Stimulated activated CD4-positive, alpha-beta T cell treated with anti-CD3 and anti-CD28 coated beads, TNF-alpha, amount 100 ng/mL, for 4 hours (primary cell): Measurements from ENCODE around the gene RFX2.

Experiments
- DNase-seq, 3 experiments: peaks; one replicate each; pipeline ENCODE4 v3.0.0-alpha.2; 2020; ENCODE audit warnings: low read depth in 3 of 3

RFX2 gene

DNA sequence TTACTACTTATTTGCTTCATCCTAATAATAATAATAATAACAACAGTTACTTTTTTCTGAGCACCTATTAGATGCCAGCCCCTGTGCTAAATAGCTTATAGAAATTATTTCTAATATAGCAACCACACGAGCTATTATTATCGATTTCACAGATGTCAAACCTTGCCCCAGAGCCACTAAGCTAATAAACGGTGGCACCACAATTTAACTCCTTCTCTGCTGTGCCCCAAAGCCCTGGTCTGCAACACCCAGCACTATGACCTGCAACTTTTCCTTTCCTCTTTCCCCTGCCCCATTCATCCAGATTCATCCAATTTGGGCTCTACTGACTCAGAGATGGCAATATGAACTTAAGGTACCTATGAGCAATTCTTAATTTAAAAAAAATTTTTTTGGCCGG lies 6.4 kb downstream of the RFX2 start:
- no peak for DNase-seq

DNA sequence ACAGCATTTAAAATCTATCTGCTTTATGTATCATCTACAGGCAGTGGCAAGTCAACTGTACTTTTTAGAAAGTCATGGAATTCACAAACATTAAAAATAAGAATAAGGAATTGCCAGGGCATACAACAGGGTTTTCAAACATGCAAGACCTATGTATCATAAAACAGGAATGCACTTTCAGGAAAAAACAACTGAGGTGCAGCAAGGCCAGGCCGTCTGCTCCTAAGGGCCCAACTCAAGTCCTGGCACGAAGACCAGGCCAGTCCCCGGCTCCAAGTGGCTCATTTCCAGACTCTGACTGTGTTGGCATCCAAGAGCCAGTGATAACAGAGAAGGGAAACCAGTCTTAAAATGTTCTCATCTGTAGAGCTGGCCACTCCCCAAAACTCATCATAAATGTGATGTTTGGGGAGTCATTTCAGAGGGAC lies 7.1 kb downstream of the RFX2 start:
- DNase-seq: no peak

DNA sequence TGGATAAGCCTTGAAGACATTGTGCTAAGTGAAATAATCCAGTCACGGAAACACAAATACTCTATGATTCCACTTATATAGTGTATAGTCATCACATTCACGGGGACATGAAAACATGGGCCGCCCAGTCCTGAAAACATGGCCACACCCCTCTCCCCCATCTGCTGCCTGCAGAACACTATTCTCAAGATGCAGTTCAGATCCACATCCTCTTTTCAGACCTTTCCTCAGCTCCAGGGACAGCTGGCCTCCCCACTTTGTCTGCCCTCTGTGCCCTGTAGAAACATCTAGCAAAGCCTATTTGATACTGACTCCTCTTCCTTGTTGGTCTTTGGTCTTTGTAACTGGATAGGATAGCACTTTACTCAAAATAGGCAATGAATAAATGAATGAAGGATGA lies 8.3 kb downstream of the RFX2 start:
- no peak for DNase-seq

GRCh38 chr19:6101291-6101825 lies 8.9 kb downstream of the RFX2 start:
- DNase-seq: no peak

- DNase-seq: peak in 1 of 3 experiments; percentile 19
Observed at GRCh38 chr19:6100284-6100915, 9.9 kb downstream of the RFX2 start.

- no peak for DNase-seq
Observed at GRCh38 chr19:6099599-6099998, 10.7 kb downstream of the RFX2 start.

GRCh38 chr19:6099033-6099432 lies 11.3 kb downstream of the RFX2 start:
- no peak for DNase-seq

- no peak for DNase-seq
Observed at GRCh38 chr19:6098574-6098973, 11.7 kb downstream of the RFX2 start.

DNA sequence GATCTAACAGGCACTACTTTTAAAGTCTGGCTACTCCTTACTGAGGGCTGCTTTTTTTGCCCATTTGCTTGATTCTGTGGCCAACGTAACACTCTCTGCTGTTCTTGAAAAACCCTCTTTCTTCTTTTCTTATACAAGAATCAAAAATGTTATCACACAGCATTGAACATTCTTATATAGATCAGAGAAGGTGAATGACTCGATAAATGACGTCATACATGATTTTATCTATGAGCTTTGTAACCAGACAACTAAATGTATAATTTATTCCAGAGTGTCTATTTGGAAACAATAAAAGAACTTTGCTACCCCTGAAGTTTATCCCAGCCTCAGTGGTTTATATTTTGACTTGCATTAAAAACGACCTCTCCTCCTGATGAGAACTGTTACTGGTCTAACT lies 12.4 kb downstream of the RFX2 start:
- DNase-seq: no peak

- no peak for DNase-seq
Observed at GRCh38 chr19:6095760-6096159, 14.5 kb downstream of the RFX2 start.

DNA sequence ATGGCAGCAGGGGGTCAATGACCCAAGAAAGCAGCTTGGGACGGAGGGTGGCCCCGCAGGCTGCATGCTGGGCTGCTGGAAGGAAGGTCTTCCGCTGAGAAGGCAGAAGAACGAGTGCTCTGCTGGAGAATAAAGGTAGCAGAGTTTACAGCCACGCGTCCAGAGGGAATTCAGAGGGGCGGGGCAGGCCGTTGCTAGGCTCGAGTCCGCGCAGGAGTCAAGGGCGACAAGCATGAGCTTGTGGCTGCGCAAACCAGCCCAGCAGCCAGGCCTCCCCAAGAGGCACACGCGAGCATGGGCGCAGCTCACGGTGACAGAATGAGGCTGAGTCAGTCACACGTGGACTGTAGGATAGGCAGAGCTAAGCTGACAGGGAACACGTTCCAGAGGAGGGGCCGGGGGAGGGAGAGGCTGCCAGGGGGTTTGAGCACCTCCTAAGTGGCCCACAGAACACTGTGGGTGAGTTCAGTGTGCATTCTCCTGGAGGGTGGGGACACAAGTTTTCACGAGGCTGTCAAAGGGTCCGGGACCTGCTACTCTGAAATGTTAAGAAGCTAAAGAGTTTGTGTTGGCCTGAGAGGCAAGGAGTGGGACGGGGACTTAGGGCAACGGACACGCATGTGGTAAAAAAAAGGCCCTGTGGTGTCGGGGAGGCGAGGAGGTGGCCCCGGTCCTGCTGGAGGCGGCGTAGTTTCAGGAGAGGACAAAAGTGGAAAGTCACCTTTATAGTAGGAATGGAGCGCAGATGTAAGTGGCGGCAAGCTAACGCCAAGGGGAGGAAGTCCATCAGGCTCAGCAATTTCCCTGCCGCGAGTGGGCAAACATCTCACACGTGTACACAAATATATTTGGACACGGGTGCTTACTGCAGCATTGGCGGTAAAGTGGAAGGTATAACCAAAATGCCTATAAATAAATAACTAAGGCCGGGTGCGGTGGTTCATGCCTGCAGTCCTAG lies 17.7 kb downstream of the RFX2 start:
- DNase-seq: no peak

DNA sequence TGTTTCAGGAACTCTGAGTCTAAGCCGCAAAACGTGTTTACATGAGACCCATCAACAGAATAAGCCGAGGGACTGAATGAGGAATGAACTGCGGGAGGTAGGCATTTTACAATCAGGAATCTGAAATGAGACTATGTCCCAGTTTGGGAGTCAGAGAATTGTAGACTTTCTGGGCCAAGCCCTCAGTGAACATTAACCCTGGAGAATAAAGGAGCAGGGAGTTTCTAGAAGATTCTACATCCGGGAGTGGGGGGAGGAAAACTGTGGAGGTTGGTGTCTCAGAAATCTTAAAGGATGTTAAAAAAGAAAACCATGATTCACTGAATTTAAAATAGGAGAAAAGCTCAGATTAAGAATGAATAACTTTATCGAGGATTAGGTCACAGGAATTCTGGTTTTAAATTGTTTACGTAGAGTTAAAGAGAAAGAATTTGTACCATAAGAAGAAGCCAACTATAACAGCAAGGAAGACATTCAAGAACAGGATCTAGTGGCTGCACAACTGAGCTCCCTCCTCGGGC lies 18.5 kb downstream of the RFX2 start:
- DNase-seq: no peak

- DNase-seq: no peak
Observed at GRCh38 chr19:6090634-6091033, 19.7 kb downstream of the RFX2 start.

DNA sequence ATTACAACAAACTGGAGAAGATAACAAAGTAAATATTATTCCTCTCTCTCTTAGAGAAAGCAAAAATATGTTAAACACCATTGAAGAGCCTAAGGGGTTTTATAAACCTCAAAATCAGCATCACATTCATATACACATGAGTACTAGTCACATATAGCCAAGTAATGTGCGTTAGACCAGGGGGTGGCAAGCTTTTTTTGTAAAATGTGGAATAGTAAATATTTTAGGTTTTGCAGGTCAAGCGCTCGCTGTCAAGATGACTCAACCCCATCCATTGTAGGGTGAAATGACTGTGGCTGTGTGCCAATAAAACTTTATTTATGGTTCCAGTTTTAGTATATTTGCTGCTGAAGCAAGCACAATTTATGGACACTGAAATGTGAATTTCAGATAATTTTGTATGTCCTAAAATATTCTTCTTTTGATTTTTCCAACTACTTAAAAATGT lies 21.7 kb downstream of the RFX2 start:
- no peak for DNase-seq

DNA sequence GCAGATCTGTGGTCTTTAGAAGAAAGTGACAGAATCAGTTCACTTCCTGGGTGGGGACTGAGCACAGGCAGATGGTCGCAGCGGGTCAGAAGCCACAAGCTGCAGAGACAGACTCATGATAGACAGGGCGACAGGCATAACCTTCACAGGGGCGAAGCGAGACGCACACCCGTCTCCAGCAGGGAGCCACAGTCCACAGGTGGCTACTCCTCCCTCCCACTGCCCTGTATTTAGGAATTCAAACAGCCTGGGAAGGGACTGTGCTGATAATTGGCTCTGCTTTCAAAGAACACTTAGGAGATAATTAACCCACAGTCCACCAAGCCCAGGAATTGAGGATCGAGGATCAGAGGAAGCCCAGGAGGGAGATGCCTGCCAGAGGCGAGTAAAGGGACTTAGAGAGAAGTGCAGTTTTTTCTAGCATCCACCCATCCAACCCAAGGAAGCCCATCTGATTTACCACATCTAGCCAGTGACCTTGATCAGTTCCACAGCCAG lies 23.2 kb downstream of the RFX2 start:
- no peak for DNase-seq

DNA sequence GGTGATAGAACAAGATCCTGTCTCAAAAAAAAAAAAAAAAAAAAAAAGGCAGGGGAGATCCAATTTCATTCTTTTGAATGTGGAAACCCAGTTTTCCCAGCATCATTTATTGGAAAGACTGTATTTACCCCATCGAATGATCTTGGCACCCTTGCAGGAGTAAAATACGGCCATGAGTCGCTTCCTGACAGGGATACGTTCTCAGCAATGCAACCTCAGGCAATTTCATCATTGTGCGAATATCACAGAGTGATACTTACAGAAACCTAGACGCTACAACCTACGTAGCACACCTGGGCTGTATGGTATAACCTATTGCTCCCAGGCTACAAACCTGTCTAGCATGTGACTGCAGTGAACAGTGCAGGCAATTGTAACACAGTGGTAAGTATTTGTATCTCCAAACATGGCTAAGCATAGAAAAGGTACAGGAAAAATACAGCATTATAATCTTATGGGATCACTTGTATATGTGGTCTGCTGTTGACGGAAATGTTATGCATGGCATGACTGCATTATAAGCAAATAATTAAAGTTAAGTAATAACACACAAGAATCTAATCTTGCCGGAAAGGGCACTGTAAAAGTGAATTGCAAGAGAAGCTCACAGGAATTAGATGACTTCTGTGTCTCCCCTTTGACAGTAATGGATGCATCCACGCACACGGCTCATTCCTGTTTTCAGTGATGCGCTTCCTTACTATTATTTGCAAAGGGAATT lies 24.1 kb downstream of the RFX2 start:
- no peak for DNase-seq

- DNase-seq: no peak
Observed at GRCh38 chr19:6084821-6085220, 25.5 kb downstream of the RFX2 start.

GRCh38 chr19:6079107-6079506 lies 31.2 kb downstream of the RFX2 start:
- DNase-seq: no peak

DNA sequence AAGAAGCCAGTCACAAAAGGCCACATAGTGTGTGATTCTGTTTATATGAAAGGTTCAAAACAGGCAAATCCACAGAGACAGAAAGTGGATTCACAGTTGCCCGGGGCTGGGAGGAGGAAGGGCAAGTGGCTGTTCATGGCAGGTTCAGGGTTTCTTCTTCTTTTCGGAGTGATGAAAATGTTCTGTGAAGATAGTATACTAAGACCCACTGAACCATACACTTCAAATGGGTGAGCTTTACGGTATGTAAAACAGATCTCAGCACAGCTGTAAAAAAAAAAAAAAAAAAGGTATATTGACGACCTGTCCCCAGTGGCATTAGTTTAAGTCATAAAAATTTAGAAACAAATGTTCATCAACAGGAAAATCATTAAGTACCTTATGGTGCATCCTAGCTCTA lies 32.2 kb downstream of the RFX2 start:
- DNase-seq: no peak

GRCh38 chr19:6076675-6077463 lies 33.4 kb downstream of the RFX2 start:
- no peak for DNase-seq

- no peak for DNase-seq
Observed at GRCh38 chr19:6076291-6076665, 34.0 kb downstream of the RFX2 start.
